ENCODE measurements around the gene FCN1. TPM values are rescaled to one million over a fixed set of nuclear protein-coding genes. Genes with fewer than 3 reads are reported as not detected.

FCN1 gene
- total RNA-seq (2022) (not detected in 2 replicates), Bru-seq, nascent RNA (not detected), BruChase-seq, experiment 1, labeled RNA remaining after a 6-hour chase (not detected), BruChase-seq, experiment 2, labeled RNA remaining after a 2-hour chase (not detected)
- long read RNA-seq: 0 reads

DNA sequence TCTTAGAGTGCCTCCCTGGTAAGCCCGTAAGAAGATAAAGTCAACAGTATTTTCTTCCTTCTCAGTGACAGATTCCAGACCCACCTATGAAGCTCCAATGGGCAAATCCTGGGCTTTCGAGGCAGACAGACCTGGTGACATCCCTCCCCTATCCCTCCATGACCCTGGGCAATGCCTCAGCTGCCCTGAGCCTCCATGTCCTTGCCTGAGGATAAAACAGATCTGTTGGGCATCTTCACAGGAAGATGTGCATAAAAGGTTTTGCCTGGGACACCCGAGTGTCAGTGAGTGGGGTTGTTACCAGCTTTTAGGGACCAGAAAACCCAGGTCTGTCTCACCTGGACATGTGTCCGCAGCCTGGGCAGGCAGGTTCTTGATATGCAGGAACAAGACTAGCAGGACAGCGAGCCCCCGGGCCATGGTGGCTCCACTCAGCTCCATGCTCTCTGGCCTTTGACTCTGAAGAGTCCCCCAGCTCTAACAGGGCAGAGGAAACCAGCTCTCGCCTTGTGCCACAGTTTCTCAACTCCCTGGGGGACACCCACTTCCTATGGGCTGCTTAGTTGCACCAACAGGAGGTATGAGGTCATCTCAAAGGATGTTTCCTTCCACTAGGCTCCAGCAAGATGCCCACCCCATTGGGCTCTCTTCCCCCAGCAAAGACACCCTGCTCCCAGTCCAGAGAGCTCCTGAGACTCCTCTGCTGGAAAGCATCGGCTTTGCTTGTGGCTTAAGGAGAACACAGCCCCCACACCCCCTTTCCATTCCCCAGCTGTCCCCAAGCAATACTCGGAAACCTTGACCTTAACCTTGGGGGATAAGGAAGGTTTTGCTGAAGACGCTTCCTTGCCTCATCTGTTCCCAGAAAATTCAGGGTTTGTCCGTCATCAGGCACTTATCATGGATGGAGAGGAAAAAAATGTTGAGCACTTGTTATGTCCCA, at the start of gene FCN1:
TSS of gene FCN1 (minus strand) at position 482 of the 943 bp plus-strand sequence. CDS start at position 441, 41 bp downstream.
- Mint-ChIP-seq H3K36me3 (ENCODE audit: insufficient read depth, unreplicated experiment) (no peaks in the 10 kb centered on the region), H3K27me3 (ENCODE audit: insufficient read depth, unreplicated experiment) (peaks cover 69% of the 10 kb centered on the region), H3K4me3 (ENCODE audit: unreplicated experiment) (no peak within 1 kb of the TSS), H3K9me3 (ENCODE audit: unreplicated experiment) (no peaks in the 10 kb centered on the region), H3K4me1 (ENCODE audit: insufficient read depth, unreplicated experiment) (no peaks in the 10 kb centered on the region), H3K27ac (ENCODE audit: low read depth, unreplicated experiment) (no peak within 1 kb of the TSS)
- BruUV-seq (replicated peaks): no TSS peak
- intact Hi-C loops (cut with micrococcal nuclease): no loop called here
- POLR2A ChIA-PET: no interaction called here
- CTCF ChIA-PET: no interaction called here
- no peak for DNase-seq (ENCODE audit: unreplicated experiment)
- TF ChIP-seq CTCF (IDR thresholded peaks at IDR 0.05; ENCODE audit: unreplicated experiment): no peak

DNA sequence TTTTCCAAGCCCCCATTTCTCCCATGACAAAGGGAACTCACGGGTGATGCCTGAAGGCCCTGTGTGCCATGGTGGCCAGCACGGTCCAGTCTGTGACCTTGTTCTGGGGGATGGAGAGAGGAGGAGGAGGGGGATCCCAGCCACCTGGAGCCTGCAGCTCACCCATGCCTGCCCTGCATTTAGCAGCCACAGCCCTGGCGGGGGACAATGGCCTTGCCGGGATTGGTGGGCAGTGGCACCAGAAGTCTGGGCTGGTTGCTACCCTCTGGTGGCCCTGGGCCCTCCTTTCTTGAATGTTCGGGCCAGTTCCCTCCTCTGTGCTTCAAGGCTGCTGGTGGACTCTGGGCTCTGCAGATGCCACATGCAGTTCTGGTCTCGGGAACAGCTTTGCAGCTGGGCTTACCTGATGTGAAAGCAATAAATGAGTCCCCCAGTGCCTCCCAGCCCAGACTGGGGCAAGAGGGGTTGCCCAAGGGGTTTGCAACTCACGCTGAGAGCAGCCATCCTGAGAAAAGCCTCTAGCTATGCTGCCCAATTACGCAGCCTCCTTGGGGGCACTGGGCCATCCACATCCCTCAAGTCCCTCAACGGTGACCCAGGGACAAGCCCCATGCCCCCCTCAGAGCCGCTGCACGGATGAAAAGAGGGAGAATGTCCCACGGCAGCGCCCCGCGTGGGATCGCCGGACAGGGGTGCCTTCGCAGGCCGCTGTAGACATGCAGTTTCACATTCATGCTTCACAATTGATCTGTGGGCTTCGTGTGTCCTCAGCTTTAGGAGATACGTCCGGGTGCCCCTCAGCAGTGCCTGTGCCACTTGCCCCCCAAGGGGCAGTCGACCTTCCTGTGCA, 49.2 kb upstream of the FCN1 start:
- no peak for TF ChIP-seq CTCF (IDR thresholded peaks at IDR 0.05; ENCODE audit: unreplicated experiment)
- H3K27me3 Mint-ChIP-seq (ENCODE audit: insufficient read depth, unreplicated experiment): peaks cover 41% of the 10 kb centered on the region
- BruUV-seq (replicated peaks): no TSS peak
- no peak overlapping the region for H3K4me3 Mint-ChIP-seq (ENCODE audit: unreplicated experiment)
- no peaks in the 10 kb centered on the region for H3K36me3 Mint-ChIP-seq (ENCODE audit: insufficient read depth, unreplicated experiment)
- H3K27ac Mint-ChIP-seq (ENCODE audit: low read depth, unreplicated experiment): no peak overlapping the region
- CTCF ChIA-PET: no interaction called here
- POLR2A ChIA-PET: no interaction called here
- DNase-seq (ENCODE audit: unreplicated experiment): no peak
- H3K9me3 Mint-ChIP-seq (ENCODE audit: unreplicated experiment): no peaks in the 10 kb centered on the region
- no peaks in the 10 kb centered on the region for H3K4me1 Mint-ChIP-seq (ENCODE audit: insufficient read depth, unreplicated experiment)
- intact Hi-C loops (cut with micrococcal nuclease): no loop called here

- Mint-ChIP-seq H3K9me3 (ENCODE audit: unreplicated experiment) (no peaks in the 10 kb centered on the region), H3K27me3 (ENCODE audit: insufficient read depth, unreplicated experiment) (peaks cover 36% of the 10 kb centered on the region), H3K4me1 (ENCODE audit: insufficient read depth, unreplicated experiment) (no peaks in the 10 kb centered on the region), H3K36me3 (ENCODE audit: insufficient read depth, unreplicated experiment) (no peaks in the 10 kb centered on the region), H3K27ac (ENCODE audit: low read depth, unreplicated experiment) (no peak overlapping the region), H3K4me3 (ENCODE audit: unreplicated experiment) (no peak overlapping the region)
- CTCF ChIA-PET: no interaction called here
- TF ChIP-seq CTCF (IDR thresholded peaks at IDR 0.05; ENCODE audit: unreplicated experiment): no peak
- intact Hi-C loops (cut with micrococcal nuclease): no loop called here
- BruUV-seq (replicated peaks): no TSS peak
- DNase-seq (ENCODE audit: unreplicated experiment): no peak
- POLR2A ChIA-PET: no interaction called here
Measured at GRCh38 chr9:134966270-134966669, 48.6 kb upstream of the FCN1 start.

DNA sequence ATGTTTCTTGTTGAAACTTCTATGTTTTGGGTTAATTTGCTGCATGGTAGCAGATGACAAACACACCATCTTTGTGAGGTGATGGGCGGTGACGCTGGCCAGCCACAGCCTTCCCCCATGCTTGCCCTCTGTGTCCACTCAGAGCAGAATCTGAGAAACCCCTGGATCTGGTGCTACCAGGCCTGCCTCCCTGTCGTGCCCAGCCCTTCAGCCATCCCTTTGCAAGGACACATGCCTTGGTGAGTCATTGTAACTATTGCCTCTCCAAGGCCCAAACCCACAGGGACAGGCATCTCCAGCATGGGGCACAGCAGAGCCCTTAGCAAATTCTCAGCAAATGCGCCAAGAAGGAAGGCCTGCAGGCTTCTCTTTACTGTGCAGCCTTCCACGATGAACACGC, 48.1 kb upstream of the FCN1 start:
- no peaks in the 10 kb centered on the region for H3K4me1 Mint-ChIP-seq (ENCODE audit: insufficient read depth, unreplicated experiment)
- H3K9me3 Mint-ChIP-seq (ENCODE audit: unreplicated experiment): no peaks in the 10 kb centered on the region
- intact Hi-C loops (cut with micrococcal nuclease): no loop called here
- H3K4me3 Mint-ChIP-seq (ENCODE audit: unreplicated experiment): no peak overlapping the region
- ChIA-PET CTCF (no interaction called here), POLR2A (no interaction called here)
- BruUV-seq (replicated peaks): no TSS peak
- TF ChIP-seq CTCF (IDR thresholded peaks at IDR 0.05; ENCODE audit: unreplicated experiment): no peak
- peaks cover 36% of the 10 kb centered on the region for H3K27me3 Mint-ChIP-seq (ENCODE audit: insufficient read depth, unreplicated experiment)
- no peak overlapping the region for H3K27ac Mint-ChIP-seq (ENCODE audit: low read depth, unreplicated experiment)
- DNase-seq (ENCODE audit: unreplicated experiment): no peak
- no peaks in the 10 kb centered on the region for H3K36me3 Mint-ChIP-seq (ENCODE audit: insufficient read depth, unreplicated experiment)

Measured in MCF 10A (cell line).